ENCODE results near the gene LMO3. TPM values are rescaled to one million over a fixed set of nuclear protein-coding genes. Genes with fewer than 3 reads are reported as not detected.
"Not testable (repeated sequence)": the region's sequence is repeated elsewhere in the genome, so short reads cannot be mapped to it uniquely, and the experiment has no call there.

The LMO3 gene
- total and polyA plus RNA-seq, 5 experiments from 2014 or later = not detected

GRCh38 chr12:16563504-16563903, 42.5 kb downstream of the LMO3 start:
- POLR2A ChIA-PET = no interaction called here
- Mint-ChIP-seq H3K27me3 (no peaks in the 10 kb centered on the region), H3K9me3 (peaks cover 0 to 24% (median 4%) of the 10 kb centered on the region in 9 donors), H3K36me3 (peaks cover 0 to 2% (median 0%) of the 10 kb centered on the region in 3 donors), H3K4me3 (no peak overlapping the region), H3K4me1 (no peaks in the 10 kb centered on the region), H3K27ac (no peak overlapping the region)
- DNase-seq = no peak
- no peak for ATAC-seq

DNA sequence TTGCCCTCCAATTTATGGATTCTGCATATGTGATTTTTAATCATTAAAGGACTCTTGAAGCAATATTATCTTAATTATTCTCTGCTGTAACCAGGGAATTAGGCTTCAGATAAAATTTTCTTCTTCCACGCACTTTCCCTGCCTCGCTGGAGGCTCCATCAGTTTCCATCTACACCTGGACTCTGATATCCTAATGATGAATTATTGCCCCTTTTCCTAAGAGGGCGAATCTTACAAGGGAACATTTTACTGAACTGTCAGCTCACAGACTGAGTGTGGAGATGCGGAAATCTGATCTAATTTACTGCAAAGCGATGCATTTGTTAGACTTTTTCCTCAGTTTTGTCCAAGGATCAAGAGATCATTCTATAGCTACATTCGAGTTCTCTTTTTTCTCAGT, 43.0 kb downstream of the LMO3 start:
- no peaks in the 10 kb centered on the region for H3K4me1 Mint-ChIP-seq
- no peak overlapping the region for H3K4me3 Mint-ChIP-seq
- no peaks in the 10 kb centered on the region for H3K27me3 Mint-ChIP-seq
- peaks cover 0 to 24% (median 4%) of the 10 kb centered on the region in 9 donors for H3K9me3 Mint-ChIP-seq
- POLR2A ChIA-PET = no interaction called here
- no peak for DNase-seq
- H3K36me3 Mint-ChIP-seq = peaks cover 0 to 2% (median 0%) of the 10 kb centered on the region in 3 donors
- H3K27ac Mint-ChIP-seq = no peak overlapping the region
- no peak for ATAC-seq

DNA sequence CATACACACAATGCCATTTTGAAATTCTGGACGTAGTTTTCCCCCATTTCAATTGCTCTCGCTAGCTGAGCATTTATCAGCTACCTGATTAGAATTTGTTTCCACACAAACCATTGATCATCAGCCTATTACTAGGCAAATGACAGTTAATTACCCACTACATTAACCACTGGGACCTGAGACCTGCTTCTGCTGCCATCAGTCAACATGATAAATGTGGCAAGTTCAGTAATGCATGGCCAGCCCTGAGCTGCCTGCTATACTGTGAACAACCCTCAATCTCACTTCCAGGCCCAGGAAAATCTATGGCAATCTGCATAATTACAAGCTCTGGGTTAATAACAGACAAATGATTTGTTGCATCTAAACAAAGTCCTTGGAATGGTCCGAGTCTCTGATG, 43.5 kb downstream of the LMO3 start:
- Mint-ChIP-seq H3K4me1 (no peaks in the 10 kb centered on the region), H3K36me3 (peaks cover 0 to 2% (median 0%) of the 10 kb centered on the region in 3 donors), H3K27ac (no peak overlapping the region), H3K27me3 (no peaks in the 10 kb centered on the region), H3K4me3 (no peak overlapping the region), H3K9me3 (peaks cover 0 to 24% (median 4%) of the 10 kb centered on the region in 9 donors)
- DNase-seq (no peak), ATAC-seq (no peak)
- POLR2A ChIA-PET = no interaction called here

GRCh38 chr12:16560273-16560672, 45.7 kb downstream of the LMO3 start:
- POLR2A ChIA-PET = no interaction called here
- Mint-ChIP-seq H3K4me3 (no peak overlapping the region), H3K9me3 (peaks cover 0 to 15% (median 0%) of the 10 kb centered on the region in 9 donors), H3K27ac (no peak overlapping the region), H3K4me1 (no peaks in the 10 kb centered on the region), H3K36me3 (no peaks in the 10 kb centered on the region), H3K27me3 (no peaks in the 10 kb centered on the region)
- DNase-seq (no peak), ATAC-seq (no peak)

DNA sequence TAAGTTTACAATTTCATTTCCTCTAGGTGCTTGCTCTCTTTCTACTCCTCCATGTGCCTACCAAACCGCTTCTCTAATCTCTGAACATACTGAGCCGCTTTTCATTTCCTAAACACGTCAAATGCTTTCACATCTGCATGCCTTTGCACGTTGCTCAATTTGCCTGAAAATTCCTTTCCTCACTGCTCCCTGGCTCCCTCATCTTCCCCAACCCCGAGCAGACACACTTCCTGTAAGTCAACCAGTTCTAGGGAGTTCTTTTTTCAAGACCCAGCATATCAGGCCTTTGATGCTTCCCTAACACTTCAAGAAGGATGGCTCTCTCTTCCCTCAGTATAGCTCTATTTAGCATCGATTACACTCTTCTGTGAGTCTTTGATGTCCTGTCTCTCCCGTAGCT, 50.3 kb downstream of the LMO3 start:
- Mint-ChIP-seq H3K36me3 (no peaks in the 10 kb centered on the region), H3K9me3 (peaks cover 0 to 12% (median 1%) of the 10 kb centered on the region in 9 donors), H3K27me3 (no peaks in the 10 kb centered on the region), H3K27ac (no peak overlapping the region), H3K4me1 (no peaks in the 10 kb centered on the region), H3K4me3 (no peak overlapping the region)
- DNase-seq (no peak), ATAC-seq (no peak)
- POLR2A ChIA-PET = no interaction called here

GRCh38 chr12:16553457-16553856, 52.5 kb downstream of the LMO3 start:
- Mint-ChIP-seq H3K27ac (no peak overlapping the region), H3K36me3 (no peaks in the 10 kb centered on the region), H3K4me3 (no peak overlapping the region), H3K27me3 (no peaks in the 10 kb centered on the region), H3K4me1 (no peaks in the 10 kb centered on the region), H3K9me3 (peaks cover 0 to 12% (median 0%) of the 10 kb centered on the region in 9 donors)
- ATAC-seq (no peak), DNase-seq (no peak)
- POLR2A ChIA-PET = no interaction called here

- POLR2A ChIA-PET = no interaction called here
- Mint-ChIP-seq H3K9me3 (peaks cover 0 to 16% (median 0%) of the 10 kb centered on the region in 9 donors), H3K4me1 (no peaks in the 10 kb centered on the region), H3K27me3 (no peaks in the 10 kb centered on the region), H3K36me3 (no peaks in the 10 kb centered on the region), H3K4me3 (no peak overlapping the region), H3K27ac (no peak overlapping the region)
- ATAC-seq (no peak), DNase-seq (no peak)
Measured at GRCh38 chr12:16552301-16552700, 53.7 kb downstream of the LMO3 start.

- POLR2A ChIA-PET = no interaction called here
- no peak for ATAC-seq
Measured at GRCh38 chr12:16545836-16546235, 60.1 kb downstream of the LMO3 start.

DNA sequence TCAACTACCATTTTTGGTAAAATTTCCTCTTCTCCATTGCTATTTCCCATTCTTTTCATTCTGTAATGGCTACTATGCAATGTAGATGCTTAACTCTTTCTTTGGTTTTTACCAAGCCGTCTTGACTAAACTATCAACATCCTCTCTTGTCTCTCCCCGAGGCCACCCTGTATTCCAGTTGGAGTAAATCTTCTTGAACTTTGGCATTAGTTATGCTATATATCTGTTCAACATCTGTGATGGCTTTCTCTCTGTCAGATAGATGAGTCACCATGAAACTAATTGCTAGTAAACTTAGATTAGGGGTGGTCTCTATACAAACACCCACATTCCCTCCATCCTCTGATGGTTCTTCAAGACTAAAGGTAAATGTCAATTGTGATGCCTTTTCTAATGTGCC, 63.4 kb downstream of the LMO3 start:
- POLR2A ChIA-PET = no interaction called here
- Mint-ChIP-seq H3K27me3 (peaks cover 0 to 4% (median 0%) of the 10 kb centered on the region in 5 donors), H3K9me3 (peaks cover 2 to 22% (median 7%) of the 10 kb centered on the region in 9 donors), H3K36me3 (peaks cover 0 to 6% (median 0%) of the 10 kb centered on the region in 3 donors), H3K4me1 (no peaks in the 10 kb centered on the region), H3K27ac (no peak overlapping the region), H3K4me3 (no peak overlapping the region)
- ATAC-seq (no peak), DNase-seq (no peak)

More at GRCh38 chr12:16545836-16546235, 60.1 kb downstream of the LMO3 start:
- no peak overlapping the region for H3K27ac Mint-ChIP-seq
- H3K4me3 Mint-ChIP-seq = no peak overlapping the region
- no peaks in the 10 kb centered on the region for H3K27me3 Mint-ChIP-seq
- DNase-seq = no peak
- H3K36me3 Mint-ChIP-seq = no peaks in the 10 kb centered on the region
- peaks cover 0 to 11% (median 3%) of the 10 kb centered on the region in 9 donors for H3K9me3 Mint-ChIP-seq
- H3K4me1 Mint-ChIP-seq = no peaks in the 10 kb centered on the region

DNA sequence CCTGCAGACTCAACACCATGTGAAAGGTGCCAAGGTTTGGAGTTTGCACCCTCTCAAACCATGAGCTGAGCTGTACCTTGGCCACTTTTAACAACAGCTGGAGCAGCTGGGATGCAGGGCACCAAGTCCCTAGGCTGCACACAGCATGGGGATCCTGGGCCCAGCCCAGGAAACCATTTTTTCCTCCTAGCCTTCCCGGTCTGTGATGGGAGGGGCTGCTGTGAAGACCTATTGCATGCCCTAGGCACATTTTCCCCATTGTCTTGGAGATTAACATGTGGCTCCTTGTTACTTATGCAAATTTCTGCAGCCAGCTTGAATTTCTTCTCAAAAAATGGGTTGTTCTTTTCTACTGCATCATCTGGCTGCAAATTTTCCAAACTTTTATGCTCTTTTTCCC, 68.3 kb downstream of the LMO3 start:
- H3K4me1 Mint-ChIP-seq, ATAC-seq, H3K4me3 Mint-ChIP-seq, H3K27ac Mint-ChIP-seq, H3K36me3 Mint-ChIP-seq, POLR2A ChIA-PET, H3K27me3 Mint-ChIP-seq, DNase-seq: not testable (repeated sequence)
- peaks cover 3 to 41% (median 8%) of the 10 kb centered on the region in 9 donors for H3K9me3 Mint-ChIP-seq

- POLR2A ChIA-PET = no interaction called here
- H3K4me3 Mint-ChIP-seq = no peak overlapping the region
- H3K27ac Mint-ChIP-seq = no peak overlapping the region
- H3K27me3 Mint-ChIP-seq = no peaks in the 10 kb centered on the region
- no peaks in the 10 kb centered on the region for H3K36me3 Mint-ChIP-seq
- DNase-seq (no peak), ATAC-seq (no peak)
- H3K4me1 Mint-ChIP-seq = no peaks in the 10 kb centered on the region
- H3K9me3 Mint-ChIP-seq = peaks cover 0 to 24% (median 7%) of the 10 kb centered on the region in 9 donors
Measured at GRCh38 chr12:16531621-16532020, 74.3 kb downstream of the LMO3 start.

DNA sequence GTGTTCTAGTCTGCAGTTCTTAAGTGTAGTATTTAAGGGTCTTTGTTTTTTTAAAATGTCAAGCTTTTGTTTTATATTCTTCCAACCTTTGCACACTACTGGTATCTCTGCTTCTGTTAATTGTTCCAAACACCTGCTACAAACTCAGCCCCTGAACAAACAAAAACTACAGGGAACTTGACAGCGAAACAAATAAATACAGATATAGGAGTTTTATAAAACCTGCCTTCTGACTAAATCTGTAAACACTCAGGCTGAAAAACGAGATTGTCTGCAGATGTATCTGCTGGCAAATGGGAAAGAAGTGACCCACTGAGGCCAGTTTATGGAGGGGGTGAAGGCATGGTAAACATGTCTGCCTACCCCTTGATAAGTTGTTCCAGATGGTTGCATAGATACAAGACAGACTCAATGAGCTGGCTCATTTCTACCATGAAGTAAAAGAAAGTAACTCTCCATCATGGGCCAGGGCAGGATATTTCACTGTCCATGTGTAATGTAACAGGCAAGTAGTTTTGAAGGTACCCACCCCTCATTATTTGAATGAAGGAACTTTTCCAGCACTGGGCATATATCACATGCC, 75.6 kb downstream of the LMO3 start:
- no peaks in the 10 kb centered on the region for H3K4me1 Mint-ChIP-seq
- H3K36me3 Mint-ChIP-seq = no peaks in the 10 kb centered on the region
- no peak for DNase-seq
- ATAC-seq = no peak
- no peak overlapping the region for H3K4me3 Mint-ChIP-seq
- H3K9me3 Mint-ChIP-seq = peaks cover 0 to 13% (median 6%) of the 10 kb centered on the region in 9 donors
- POLR2A ChIA-PET = no interaction called here
- H3K27me3 Mint-ChIP-seq = no peaks in the 10 kb centered on the region
- H3K27ac Mint-ChIP-seq = no peak overlapping the region

DNA sequence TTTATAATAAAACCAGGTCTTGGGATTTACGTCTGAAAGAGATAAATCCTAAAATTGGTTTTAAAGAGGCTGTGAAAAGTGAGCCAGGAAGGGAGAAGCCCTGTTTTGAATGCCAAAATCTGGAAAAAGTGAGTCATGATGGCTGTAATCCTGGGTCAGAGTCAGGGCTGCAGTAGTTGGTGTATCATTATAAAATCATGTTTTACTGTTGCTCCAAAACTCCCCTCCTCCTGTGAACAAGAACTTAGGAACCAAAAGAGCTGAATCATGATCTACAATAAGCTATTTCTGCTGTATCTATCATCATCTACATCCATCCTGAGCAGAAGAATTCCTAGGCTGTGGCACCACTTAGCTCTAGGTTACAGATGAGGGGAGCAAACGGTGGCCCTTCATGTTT, 79.3 kb downstream of the LMO3 start:
- Mint-ChIP-seq H3K4me3 (no peak overlapping the region), H3K4me1 (no peaks in the 10 kb centered on the region), H3K9me3 (peaks cover 0 to 12% (median 7%) of the 10 kb centered on the region in 9 donors), H3K27me3 (no peaks in the 10 kb centered on the region), H3K27ac (no peak overlapping the region), H3K36me3 (no peaks in the 10 kb centered on the region)
- ATAC-seq (no peak), DNase-seq (no peak)
- POLR2A ChIA-PET = no interaction called here

DNA sequence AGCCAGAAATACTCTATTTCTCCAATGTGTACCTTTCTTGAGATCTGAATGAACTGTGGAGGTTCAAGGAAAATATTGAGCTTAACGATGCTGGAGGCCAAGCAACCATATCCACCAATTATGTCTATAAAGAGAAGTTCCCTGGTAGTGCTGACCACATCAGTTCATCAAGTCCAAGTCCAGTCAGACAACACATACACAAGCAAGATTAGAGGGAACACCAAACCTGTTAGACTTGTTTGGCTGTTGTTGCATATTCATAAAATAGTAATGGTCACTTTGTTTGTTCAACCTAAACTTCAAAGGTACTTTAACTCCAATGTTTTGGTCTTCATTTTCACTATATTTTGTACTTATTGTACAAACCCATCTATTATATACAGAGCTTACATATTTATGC, 81.6 kb downstream of the LMO3 start:
- ATAC-seq = no peak

More for the DNA sequence above, 81.6 kb downstream of the LMO3 start:
- no peaks in the 10 kb centered on the region for H3K36me3 Mint-ChIP-seq
- no peaks in the 10 kb centered on the region for H3K27me3 Mint-ChIP-seq
- H3K9me3 Mint-ChIP-seq = peaks cover 0 to 14% (median 5%) of the 10 kb centered on the region in 9 donors
- no peak overlapping the region for H3K27ac Mint-ChIP-seq
- DNase-seq = no peak
- no peak overlapping the region for H3K4me3 Mint-ChIP-seq
- no peaks in the 10 kb centered on the region for H3K4me1 Mint-ChIP-seq
- POLR2A ChIA-PET = no interaction called here

All from naive thymus-derived CD8-positive, alpha-beta T cell (primary cell).